Karpas-422 (cell line): ENCODE results near the gene TMEFF2. TPM values are rescaled to one million over a fixed set of nuclear protein-coding genes. Genes with fewer than 3 reads are reported as not detected.

Experiments
- DNase-seq: peaks from one replicate; pipeline ENCODE4 v3.0.0-alpha.2; 2015
- H2AFZ ChIP-seq: fragments of 200-600 bp; sonication (generic); 2 replicates; pipeline ENCODE4 v1.6.1; 2014; ENCODE audit warnings: antibody characterized with exemption, low read length, mixed read lengths
- H3K27ac ChIP-seq: fragments of 200-600 bp; sonication (generic); 2 replicates; pipeline ENCODE4 v1.5.1; 2014; ENCODE audit warnings: mild to moderate bottlenecking, low read length, moderate library complexity
- H3K27me3 ChIP-seq: fragments of 200-600 bp; sonication (generic); 2 replicates; pipeline ENCODE4 v1.6.1; 2014; ENCODE audit warnings: low read length, mixed read lengths
- H3K36me3 ChIP-seq: fragments of 200-600 bp; sonication (generic); 2 replicates; pipeline ENCODE4 v1.6.1; 2014; ENCODE audit warnings: low read length, mixed read lengths; ENCODE audit not compliant: insufficient read depth
- H3K4me1 ChIP-seq: fragments of 200-600 bp; sonication (generic); 2 replicates; pipeline ENCODE4 v1.6.1; 2014; ENCODE audit warnings: mild to moderate bottlenecking, low read length, mixed read lengths
- H3K4me2 ChIP-seq: fragments of 200-600 bp; sonication (generic); 2 replicates; pipeline ENCODE4 v1.6.1; 2014; ENCODE audit warnings: low read length, low read depth, mild to moderate bottlenecking; ENCODE audit not compliant: poor library complexity, severe bottlenecking
- H3K4me3 ChIP-seq: fragments of 200-600 bp; sonication (generic); 2 replicates; pipeline ENCODE4 v1.5.1; 2014; ENCODE audit warnings: mild to moderate bottlenecking, antibody characterized with exemption, low read length, mixed read lengths
- H3K79me2 ChIP-seq: fragments of 200-600 bp; sonication (generic); 2 replicates; pipeline ENCODE4 v1.6.1; 2014; ENCODE audit warnings: mild to moderate bottlenecking, low read length, mixed read lengths
- H3K9ac ChIP-seq: fragments of 200-600 bp; sonication (generic); 2 replicates; pipeline ENCODE4 v1.6.0; 2014; ENCODE audit warnings: low read length
- H3K9me2 ChIP-seq: fragments of 200-600 bp; sonication (generic), shearing (Covaris generic); replicated peaks from 2 replicates; pipeline ENCODE4 v1.6.0; 2014; ENCODE audit warnings: mild to moderate bottlenecking, low read length, moderate library complexity; ENCODE audit not compliant: insufficient read depth
- H3K9me3 ChIP-seq: fragments of 300-700, 200-600 bp; sonication (generic); 2 replicates; pipeline ENCODE4 v1.6.1; 2014; ENCODE audit warnings: low read length, mixed read lengths
- H4K20me1 ChIP-seq: fragments of 200-600 bp; sonication (generic); 2 replicates; pipeline ENCODE4 v1.6.1; 2014; ENCODE audit warnings: mild to moderate bottlenecking, antibody characterized with exemption, low read length, low read depth; ENCODE audit not compliant: insufficient read depth
- total RNA-seq: library from RNA; depleted of rRNA; stranded (reverse); fragments of >200 nt; shearing (Covaris generic); gene quantifications from 2 replicates; pipeline ENCODE4 v1.2.3, GENCODE V29; 2014; ENCODE audit warnings: low replicate concordance

The TMEFF2 gene
- total RNA-seq, 1 experiment from 2014 or later: not detected

DNA sequence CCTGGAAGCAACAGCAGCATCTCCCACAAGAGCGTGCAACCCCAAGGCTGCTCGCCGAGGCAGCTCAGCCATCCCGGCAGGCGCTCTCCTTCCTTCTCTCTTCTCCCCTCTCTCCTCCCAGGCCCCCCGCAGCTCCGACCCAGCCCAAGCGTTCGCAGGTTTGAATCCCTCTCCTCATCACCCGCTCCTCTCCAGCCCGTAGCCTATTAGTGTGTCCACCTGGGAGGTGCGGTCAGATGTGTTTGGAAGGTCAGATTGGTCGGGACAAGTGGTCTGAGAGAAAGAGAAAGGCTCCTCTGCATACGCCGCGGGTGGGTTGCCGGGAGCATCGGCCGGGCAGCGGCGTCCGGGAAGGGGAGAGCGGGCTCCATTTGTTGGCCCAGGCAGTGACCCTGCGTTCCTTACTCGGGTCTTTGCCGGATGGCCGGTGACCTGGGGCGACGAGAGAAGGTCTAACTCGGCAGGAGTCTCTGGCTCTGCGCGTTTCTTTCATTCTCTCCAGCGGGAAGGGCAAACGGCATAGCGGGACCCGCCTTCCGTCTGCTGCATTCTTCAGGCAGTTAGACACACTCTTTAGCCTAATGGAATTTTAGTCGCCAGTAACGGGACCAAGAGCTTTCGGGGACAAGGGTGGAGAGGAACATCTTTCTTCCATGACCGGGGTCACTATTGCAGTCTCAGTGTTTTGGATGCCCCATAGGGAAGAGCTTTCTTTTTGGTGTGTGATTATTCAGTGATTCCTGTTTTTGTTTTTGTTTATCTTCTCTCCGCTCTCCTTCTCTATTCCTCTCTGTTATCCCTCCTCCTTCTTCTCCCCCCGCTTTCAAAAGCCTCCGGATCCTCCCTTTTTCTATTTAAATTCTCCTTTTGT is 1.1 kb upstream of the TMEFF2 start:
- no peaks in the 10 kb centered on the region for H3K27me3 ChIP-seq
- no peaks in the 10 kb centered on the region for H4K20me1 ChIP-seq
- no peak for DNase-seq
- H3K4me3 ChIP-seq: no peak overlapping the region
- no peak overlapping the region for H3K9ac ChIP-seq
- H3K4me2 ChIP-seq: no peak overlapping the region
- no peak overlapping the region for H3K27ac ChIP-seq
- H3K4me1 ChIP-seq: no peaks in the 10 kb centered on the region
- H3K36me3 ChIP-seq: no peaks in the 10 kb centered on the region
- H3K9me3 ChIP-seq: no peaks in the 10 kb centered on the region
- H3K79me2 ChIP-seq: no peaks in the 10 kb centered on the region
- no peaks in the 10 kb centered on the region for H3K9me2 ChIP-seq
- H2AFZ ChIP-seq: no peak overlapping the region

DNA sequence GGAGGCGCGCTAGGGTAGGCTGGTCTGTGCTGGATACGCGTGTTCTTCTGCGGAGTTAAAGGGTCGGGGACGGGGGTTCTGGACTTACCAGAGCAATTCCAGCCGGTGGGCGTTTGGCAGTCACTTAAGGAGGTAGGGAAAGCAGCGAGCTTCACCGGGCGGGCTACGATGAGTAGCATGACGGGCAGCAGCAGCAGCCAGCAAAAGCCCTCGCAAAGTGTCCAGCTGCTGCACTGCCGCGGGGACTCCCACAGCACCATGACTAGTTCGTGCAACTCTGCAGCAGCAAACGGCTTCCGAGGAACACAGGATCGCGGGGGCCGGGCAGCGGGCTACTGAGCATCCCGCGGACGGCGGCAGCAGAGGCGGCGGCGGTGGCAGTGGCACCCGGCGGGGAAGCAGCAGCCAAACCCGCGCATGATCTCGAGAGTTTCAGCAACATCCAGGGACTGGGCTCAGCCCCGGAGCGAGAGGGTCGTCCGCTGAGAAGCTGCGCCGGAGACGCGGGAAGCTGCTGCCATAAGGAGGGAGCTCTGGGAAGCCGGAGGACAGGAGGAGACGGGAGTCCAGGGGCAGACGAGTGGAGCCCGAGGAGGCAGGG is 368 bp downstream of the TMEFF2 start:
- Histone ChIP-seq H3K4me1 (no peaks in the 10 kb centered on the region), H3K27me3 (no peaks in the 10 kb centered on the region), H3K27ac (no peak overlapping the region), H3K9ac (no peak overlapping the region), H3K36me3 (no peaks in the 10 kb centered on the region), H3K4me2 (no peak overlapping the region), H4K20me1 (no peaks in the 10 kb centered on the region), H3K4me3 (no peak overlapping the region), H2AFZ (no peak overlapping the region), H3K79me2 (no peaks in the 10 kb centered on the region), H3K9me3 (no peaks in the 10 kb centered on the region), H3K9me2 (no peaks in the 10 kb centered on the region)
- no peak for DNase-seq

DNA sequence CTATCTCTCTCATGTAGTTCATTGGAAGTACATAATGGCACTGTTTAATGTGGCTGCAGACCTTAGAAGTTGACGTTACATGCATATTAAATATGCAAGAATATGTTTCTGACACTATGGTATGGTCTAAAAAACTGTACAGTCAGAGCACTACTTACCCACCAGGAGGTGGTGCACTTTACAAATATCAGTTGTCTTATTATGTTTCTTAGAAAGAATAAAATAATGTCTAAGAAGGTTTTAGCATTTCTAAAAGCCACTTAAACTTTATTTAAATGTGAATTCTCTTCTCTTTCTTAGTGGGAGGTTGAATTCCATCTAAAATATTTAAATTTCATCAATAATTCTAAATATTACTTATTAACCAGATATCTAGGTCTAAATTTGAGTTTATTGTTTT is 4.3 kb downstream of the TMEFF2 start:
- Histone ChIP-seq H3K27ac (no peak overlapping the region), H3K9me2 (no peaks in the 10 kb centered on the region), H3K4me3 (no peak overlapping the region), H3K4me1 (no peaks in the 10 kb centered on the region), H3K79me2 (no peaks in the 10 kb centered on the region), H3K36me3 (no peaks in the 10 kb centered on the region), H4K20me1 (no peaks in the 10 kb centered on the region), H3K4me2 (no peak overlapping the region), H3K27me3 (no peaks in the 10 kb centered on the region), H2AFZ (no peak overlapping the region), H3K9me3 (no peaks in the 10 kb centered on the region), H3K9ac (no peak overlapping the region)
- peak; percentile 71 for DNase-seq

DNA sequence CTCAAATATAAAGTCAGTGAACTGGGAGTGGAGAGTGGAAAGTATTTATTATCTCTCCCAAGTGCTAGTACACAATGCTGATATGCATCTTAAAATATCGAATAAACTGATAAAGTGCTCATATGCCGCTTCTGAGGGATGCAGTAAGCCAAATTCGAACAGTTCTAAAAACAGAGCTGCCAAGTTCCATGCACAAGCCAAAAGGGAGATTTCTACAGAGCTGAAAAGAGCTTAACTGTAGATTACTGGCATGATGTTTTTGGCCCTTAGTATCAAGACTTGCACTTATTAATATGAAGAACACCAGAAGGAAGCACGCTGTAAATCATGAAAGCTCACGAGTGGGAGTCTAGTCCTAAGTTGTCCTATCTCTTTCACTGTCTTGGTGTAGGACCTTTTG is 7.9 kb downstream of the TMEFF2 start:
- no peak for DNase-seq
- Histone ChIP-seq H3K4me2 (no peak overlapping the region), H3K9me3 (no peaks in the 10 kb centered on the region), H3K4me3 (no peak overlapping the region), H3K79me2 (no peaks in the 10 kb centered on the region), H4K20me1 (no peaks in the 10 kb centered on the region), H2AFZ (no peak overlapping the region), H3K27me3 (no peaks in the 10 kb centered on the region), H3K4me1 (no peaks in the 10 kb centered on the region), H3K9ac (no peak overlapping the region), H3K36me3 (no peaks in the 10 kb centered on the region), H3K9me2 (no peaks in the 10 kb centered on the region), H3K27ac (no peak overlapping the region)

DNA sequence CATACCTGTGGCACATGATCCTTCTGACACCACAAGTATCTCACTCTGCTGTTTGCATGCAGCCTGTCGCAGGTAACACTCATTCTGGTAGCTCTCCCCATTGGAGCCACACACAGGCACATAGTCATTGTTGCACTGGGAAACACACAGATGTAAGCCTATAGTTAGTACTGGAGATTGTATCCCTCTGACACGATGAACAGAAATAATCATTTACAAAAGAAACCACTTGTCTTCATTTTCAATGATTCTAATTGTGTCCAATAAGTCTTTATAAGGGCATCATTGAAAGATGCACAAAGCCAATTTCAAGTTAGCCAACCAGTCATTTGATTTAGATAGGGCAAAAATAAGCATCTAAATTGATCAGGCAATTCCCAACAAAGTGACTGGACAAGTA is 10.4 kb downstream of the TMEFF2 start:
- Histone ChIP-seq H3K9me3 (no peaks in the 10 kb centered on the region), H3K36me3 (no peaks in the 10 kb centered on the region), H3K4me2 (no peak overlapping the region), H3K4me3 (no peak overlapping the region), H3K9ac (no peak overlapping the region), H2AFZ (no peak overlapping the region), H4K20me1 (no peaks in the 10 kb centered on the region), H3K9me2 (no peaks in the 10 kb centered on the region), H3K27me3 (no peaks in the 10 kb centered on the region), H3K27ac (no peak overlapping the region), H3K79me2 (no peaks in the 10 kb centered on the region), H3K4me1 (no peaks in the 10 kb centered on the region)
- DNase-seq: no peak

DNA sequence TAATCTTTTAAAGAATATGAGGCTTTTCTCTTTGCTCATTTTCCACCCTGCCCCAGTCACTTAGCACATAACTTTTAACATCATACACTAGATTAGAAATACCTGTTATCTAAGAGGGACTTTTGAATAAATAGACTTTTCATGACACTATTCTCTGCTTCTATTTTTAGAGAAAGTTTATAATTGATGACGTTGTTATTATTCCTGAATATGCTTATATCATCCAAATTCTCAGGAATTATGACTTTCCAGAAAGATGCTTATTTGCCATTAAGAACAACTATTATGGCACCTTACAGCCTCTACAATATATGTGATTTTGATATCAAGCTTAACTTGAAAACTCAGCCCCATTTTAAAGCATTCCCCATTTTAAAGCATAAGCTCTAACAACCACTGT is 11.4 kb downstream of the TMEFF2 start:
- H3K36me3 ChIP-seq: no peaks in the 10 kb centered on the region
- no peaks in the 10 kb centered on the region for H3K4me1 ChIP-seq
- no peak overlapping the region for H3K27ac ChIP-seq
- H4K20me1 ChIP-seq: no peaks in the 10 kb centered on the region
- H3K9ac ChIP-seq: no peak overlapping the region
- no peak overlapping the region for H3K4me3 ChIP-seq
- no peak overlapping the region for H3K4me2 ChIP-seq
- H3K79me2 ChIP-seq: no peaks in the 10 kb centered on the region
- DNase-seq: no peak
- H3K9me2 ChIP-seq: no peaks in the 10 kb centered on the region
- H2AFZ ChIP-seq: no peak overlapping the region
- no peaks in the 10 kb centered on the region for H3K27me3 ChIP-seq
- no peaks in the 10 kb centered on the region for H3K9me3 ChIP-seq

DNA sequence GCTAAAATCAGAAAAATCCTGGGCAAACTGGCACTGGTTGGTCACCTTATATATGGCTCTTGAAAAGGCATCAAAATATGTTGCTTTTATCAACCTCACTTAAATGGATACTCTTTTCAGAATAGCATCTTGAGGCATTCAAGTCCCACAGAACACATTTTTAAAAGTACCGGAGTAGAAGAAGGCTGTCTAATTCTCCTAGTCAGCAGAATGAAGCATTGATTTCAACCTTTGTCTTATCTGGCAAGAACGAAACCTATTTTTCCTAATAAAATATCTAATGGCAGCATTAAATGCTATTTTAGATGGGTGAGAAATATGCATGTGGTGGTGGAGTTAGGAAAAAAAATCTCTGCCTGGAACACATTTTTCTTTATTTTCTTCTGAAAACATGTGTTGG is 27.8 kb downstream of the TMEFF2 start:
- H3K27me3 ChIP-seq: no peaks in the 10 kb centered on the region
- H3K36me3 ChIP-seq: no peaks in the 10 kb centered on the region
- H3K4me3 ChIP-seq: no peak overlapping the region
- no peaks in the 10 kb centered on the region for H3K9me3 ChIP-seq
- H4K20me1 ChIP-seq: no peaks in the 10 kb centered on the region
- no peak overlapping the region for H2AFZ ChIP-seq
- H3K9ac ChIP-seq: no peak overlapping the region
- H3K4me1 ChIP-seq: peaks cover 4% of the 10 kb centered on the region
- no peak overlapping the region for H3K4me2 ChIP-seq
- H3K79me2 ChIP-seq: no peaks in the 10 kb centered on the region
- no peaks in the 10 kb centered on the region for H3K9me2 ChIP-seq
- no peak for DNase-seq
- no peak overlapping the region for H3K27ac ChIP-seq

DNA sequence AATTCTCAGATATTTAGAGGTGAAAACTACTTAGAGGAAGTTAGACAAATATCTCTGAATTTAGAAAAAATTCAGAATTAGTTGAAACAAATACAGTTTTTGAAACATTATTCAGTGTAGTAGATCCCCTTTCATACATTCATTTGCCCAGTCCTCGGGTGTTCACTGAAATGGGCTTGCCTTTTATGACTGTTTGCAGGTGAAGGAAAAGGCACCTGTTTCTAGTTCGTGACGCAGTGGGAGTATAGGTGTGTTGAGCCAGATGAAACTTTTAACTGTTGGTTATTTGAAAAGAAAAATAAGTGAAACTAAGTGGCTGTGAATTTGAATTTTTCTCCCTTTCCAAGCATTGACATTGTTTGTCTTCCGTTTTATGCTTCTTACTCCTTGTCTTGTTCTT is 28.9 kb downstream of the TMEFF2 start:
- H3K9me2 ChIP-seq: no peaks in the 10 kb centered on the region
- DNase-seq: no peak
- H3K4me1 ChIP-seq: peaks cover 10% of the 10 kb centered on the region
- no peak overlapping the region for H3K27ac ChIP-seq
- H3K79me2 ChIP-seq: no peaks in the 10 kb centered on the region
- no peaks in the 10 kb centered on the region for H4K20me1 ChIP-seq
- H2AFZ ChIP-seq: no peak overlapping the region
- H3K9ac ChIP-seq: no peak overlapping the region
- H3K4me2 ChIP-seq: no peak overlapping the region
- H3K27me3 ChIP-seq: no peaks in the 10 kb centered on the region
- no peak overlapping the region for H3K4me3 ChIP-seq
- no peaks in the 10 kb centered on the region for H3K9me3 ChIP-seq
- H3K36me3 ChIP-seq: no peaks in the 10 kb centered on the region
